GM12878 (cell line): ENCODE measurements around the gene ING5. TPM values are rescaled to one million over a fixed set of nuclear protein-coding genes. Genes with fewer than 3 reads are reported as not detected.
A peak's percentile ranks its signal among the peaks of the same experiment; 100 is the strongest.

Experiments
- ETV6 ChIP-seq, 2 experiments: fragments of 450-650 bp in 1 of 2; IDR thresholded peaks in 1 of 2; conservative IDR thresholded peaks in 1 of 2; 2 replicates each; pipeline ENCODE4 v1.6.1; 2014; ENCODE audit warnings: antibody characterized with exemption in 1 of 2, borderline replicate concordance in 1 of 2, low read depth in 1 of 2, mild to moderate bottlenecking in 1 of 2, moderate library complexity in 1 of 2
- GATAD2B ChIP-seq: fragments of 450-650 bp; conservative IDR thresholded peaks from 2 replicates; pipeline ENCODE4 v1.6.1; 2017; ENCODE audit warnings: low read depth, mild to moderate bottlenecking, moderate library complexity
- MTA3 ChIP-seq: IDR thresholded peaks from 2 replicates; pipeline ENCODE4 v1.6.1; 2012; ENCODE audit warnings: low read length, inconsistent platforms, borderline replicate concordance
- NFYA ChIP-seq: IDR thresholded peaks from 2 replicates; pipeline ENCODE4 v1.6.1; 2011; ENCODE audit warnings: low read depth, mild to moderate bottlenecking, low read length, improper control_type of control experiment, borderline replicate concordance
- PML ChIP-seq: IDR thresholded peaks from 2 replicates; pipeline ENCODE4 v1.6.1; 2012; ENCODE audit warnings: low read length, inconsistent platforms
- POLR2A ChIP-seq: IDR thresholded peaks from 2 replicates; pipeline ENCODE4 v1.6.1; 2011; ENCODE audit warnings: low read depth, mild to moderate bottlenecking, low read length
- RB1 ChIP-seq: fragments of 450-650 bp; formaldehyde crosslinking; IDR thresholded peaks from 2 replicates; pipeline ENCODE4 v1.6.1; 2017; ENCODE audit warnings: mild to moderate bottlenecking, borderline replicate concordance
- RELB ChIP-seq: fragments of 450-650 bp; IDR thresholded peaks from 2 replicates; pipeline ENCODE4 v1.6.1; 2017; ENCODE audit warnings: low read depth, mild to moderate bottlenecking, moderate library complexity
- SMAD5 ChIP-seq: IDR thresholded peaks from 2 replicates; pipeline ENCODE4 v1.6.1; 2016; ENCODE audit warnings: antibody characterized with exemption, low read depth
- TCF3 ChIP-seq: IDR thresholded peaks from 2 replicates; pipeline ENCODE4 v1.6.1; 2012; ENCODE audit warnings: low read depth, mild to moderate bottlenecking, low read length, borderline replicate concordance; ENCODE audit not compliant: insufficient read depth
- ZBTB4 ChIP-seq: fragments of 450-650 bp; formaldehyde crosslinking; IDR thresholded peaks from 2 replicates; pipeline ENCODE4 v1.4.0; 2022; ENCODE audit warnings: mild to moderate bottlenecking, moderate library complexity
- ZZZ3 ChIP-seq: IDR thresholded peaks from 2 replicates; pipeline ENCODE4 v1.6.1; 2011; ENCODE audit warnings: low read depth; ENCODE audit not compliant: control insufficient read depth, insufficient read length
- polyA plus RNA-seq, 11 experiments: library from polyadenylated mRNA; depleted of rRNA in 4 of 11; unstranded in 6 of 11; stranded (reverse) in 5 of 11; fragments of >200 nt; fragmentation: Nextera tagmentation in 4 of 11; fragmentation: Illumina TruSeq in 1 of 11; extraction: Ambion mirVana in 4 of 11; extraction: Trizol in 1 of 11; gene quantifications; 1 replicate in 1 of 11; 2 replicates in 10 of 11; pipeline versions ENCODE4 v1.2.1 to v1.2.3, GENCODE V29; 2011 to 2016; ENCODE audit warnings: inconsistent platforms in 2 of 11, missing spikeins in 2 of 11, low read depth in 1 of 11
- total RNA-seq, 4 experiments: library from RNA; depleted of rRNA in 3 of 4; stranded (reverse); fragments of >200 nt in 3 of 4; fragmentation: Illumina TruSeq in 1 of 4; extraction: Trizol in 1 of 4; gene quantifications; 2 replicates each; pipeline versions ENCODE4 v1.2.1 to v1.2.3, GENCODE V29; 2013 to 2021
- TF ChIP-seq, protein P1 (sequence below): IDR thresholded peaks from 2 replicates; pipeline ENCODE4 v1.6.1; 2011; ENCODE audit warnings: mild to moderate bottlenecking, low read depth, low read length, moderate library complexity; ENCODE audit not compliant: insufficient replicate concordance
- TF ChIP-seq, protein P2 (sequence below): fragments of 150-350 bp; IDR thresholded peaks from 2 replicates; pipeline ENCODE4 v1.6.1; 2016; ENCODE audit warnings: low read depth, low read length
- TF ChIP-seq, protein P3 (sequence below): IDR thresholded peaks from 2 replicates; pipeline ENCODE4 v1.6.1; 2012; ENCODE audit warnings: mild to moderate bottlenecking, low read depth, low read length

Gene ING5
- total and polyA plus RNA-seq, 10 of the 15 experiments (the other 5 are each of a cell fraction or from before 2014, with no cell fraction given) = 10.0 to 46.1 (median 27.2) TPM

- no peak for TF ChIP-seq ZBTB4 (CRISPR knock-in tag)
- TF ChIP-seq GATAD2B = peak; percentile 99
- TF ChIP-seq, protein P1, sequence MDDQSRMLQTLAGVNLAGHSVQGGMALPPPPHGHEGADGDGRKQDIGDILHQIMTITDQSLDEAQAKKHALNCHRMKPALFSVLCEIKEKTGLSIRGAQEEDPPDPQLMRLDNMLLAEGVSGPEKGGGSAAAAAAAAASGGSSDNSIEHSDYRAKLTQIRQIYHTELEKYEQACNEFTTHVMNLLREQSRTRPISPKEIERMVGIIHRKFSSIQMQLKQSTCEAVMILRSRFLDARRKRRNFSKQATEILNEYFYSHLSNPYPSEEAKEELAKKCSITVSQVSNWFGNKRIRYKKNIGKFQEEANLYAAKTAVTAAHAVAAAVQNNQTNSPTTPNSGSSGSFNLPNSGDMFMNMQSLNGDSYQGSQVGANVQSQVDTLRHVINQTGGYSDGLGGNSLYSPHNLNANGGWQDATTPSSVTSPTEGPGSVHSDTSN = no peak
- peak; percentile 89 for TF ChIP-seq POLR2A
- TF ChIP-seq ETV6 (conservative IDR thresholded peaks at IDR 0.05 in 1 of 2, IDR thresholded peaks at IDR 0.05 in 1 of 2; ENCODE audit: borderline replicate concordance in 1 of 2, low read depth in 1 of 2) = no peak
- no peak; the same call in 1 of the 2 replicates for TF ChIP-seq MTA3
- TF ChIP-seq NFYA = no peak
- TF ChIP-seq, protein P2, sequence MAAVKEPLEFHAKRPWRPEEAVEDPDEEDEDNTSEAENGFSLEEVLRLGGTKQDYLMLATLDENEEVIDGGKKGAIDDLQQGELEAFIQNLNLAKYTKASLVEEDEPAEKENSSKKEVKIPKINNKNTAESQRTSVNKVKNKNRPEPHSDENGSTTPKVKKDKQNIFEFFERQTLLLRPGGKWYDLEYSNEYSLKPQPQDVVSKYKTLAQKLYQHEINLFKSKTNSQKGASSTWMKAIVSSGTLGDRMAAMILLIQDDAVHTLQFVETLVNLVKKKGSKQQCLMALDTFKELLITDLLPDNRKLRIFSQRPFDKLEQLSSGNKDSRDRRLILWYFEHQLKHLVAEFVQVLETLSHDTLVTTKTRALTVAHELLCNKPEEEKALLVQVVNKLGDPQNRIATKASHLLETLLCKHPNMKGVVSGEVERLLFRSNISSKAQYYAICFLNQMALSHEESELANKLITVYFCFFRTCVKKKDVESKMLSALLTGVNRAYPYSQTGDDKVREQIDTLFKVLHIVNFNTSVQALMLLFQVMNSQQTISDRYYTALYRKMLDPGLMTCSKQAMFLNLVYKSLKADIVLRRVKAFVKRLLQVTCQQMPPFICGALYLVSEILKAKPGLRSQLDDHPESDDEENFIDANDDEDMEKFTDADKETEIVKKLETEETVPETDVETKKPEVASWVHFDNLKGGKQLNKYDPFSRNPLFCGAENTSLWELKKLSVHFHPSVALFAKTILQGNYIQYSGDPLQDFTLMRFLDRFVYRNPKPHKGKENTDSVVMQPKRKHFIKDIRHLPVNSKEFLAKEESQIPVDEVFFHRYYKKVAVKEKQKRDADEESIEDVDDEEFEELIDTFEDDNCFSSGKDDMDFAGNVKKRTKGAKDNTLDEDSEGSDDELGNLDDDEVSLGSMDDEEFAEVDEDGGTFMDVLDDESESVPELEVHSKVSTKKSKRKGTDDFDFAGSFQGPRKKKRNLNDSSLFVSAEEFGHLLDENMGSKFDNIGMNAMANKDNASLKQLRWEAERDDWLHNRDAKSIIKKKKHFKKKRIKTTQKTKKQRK = no peak
- peak; percentile 80; the same call in 1 of the 2 replicates for TF ChIP-seq SMAD5
- no peak for TF ChIP-seq PML
- no peak for TF ChIP-seq RELB
- 0 out of 2 replicates have a peak, but pooled peaks have one; percentile 35 for TF ChIP-seq TCF3
- TF ChIP-seq RB1 = peak; percentile 56; the same call in 1 of the 2 replicates
- TF ChIP-seq, protein P3, sequence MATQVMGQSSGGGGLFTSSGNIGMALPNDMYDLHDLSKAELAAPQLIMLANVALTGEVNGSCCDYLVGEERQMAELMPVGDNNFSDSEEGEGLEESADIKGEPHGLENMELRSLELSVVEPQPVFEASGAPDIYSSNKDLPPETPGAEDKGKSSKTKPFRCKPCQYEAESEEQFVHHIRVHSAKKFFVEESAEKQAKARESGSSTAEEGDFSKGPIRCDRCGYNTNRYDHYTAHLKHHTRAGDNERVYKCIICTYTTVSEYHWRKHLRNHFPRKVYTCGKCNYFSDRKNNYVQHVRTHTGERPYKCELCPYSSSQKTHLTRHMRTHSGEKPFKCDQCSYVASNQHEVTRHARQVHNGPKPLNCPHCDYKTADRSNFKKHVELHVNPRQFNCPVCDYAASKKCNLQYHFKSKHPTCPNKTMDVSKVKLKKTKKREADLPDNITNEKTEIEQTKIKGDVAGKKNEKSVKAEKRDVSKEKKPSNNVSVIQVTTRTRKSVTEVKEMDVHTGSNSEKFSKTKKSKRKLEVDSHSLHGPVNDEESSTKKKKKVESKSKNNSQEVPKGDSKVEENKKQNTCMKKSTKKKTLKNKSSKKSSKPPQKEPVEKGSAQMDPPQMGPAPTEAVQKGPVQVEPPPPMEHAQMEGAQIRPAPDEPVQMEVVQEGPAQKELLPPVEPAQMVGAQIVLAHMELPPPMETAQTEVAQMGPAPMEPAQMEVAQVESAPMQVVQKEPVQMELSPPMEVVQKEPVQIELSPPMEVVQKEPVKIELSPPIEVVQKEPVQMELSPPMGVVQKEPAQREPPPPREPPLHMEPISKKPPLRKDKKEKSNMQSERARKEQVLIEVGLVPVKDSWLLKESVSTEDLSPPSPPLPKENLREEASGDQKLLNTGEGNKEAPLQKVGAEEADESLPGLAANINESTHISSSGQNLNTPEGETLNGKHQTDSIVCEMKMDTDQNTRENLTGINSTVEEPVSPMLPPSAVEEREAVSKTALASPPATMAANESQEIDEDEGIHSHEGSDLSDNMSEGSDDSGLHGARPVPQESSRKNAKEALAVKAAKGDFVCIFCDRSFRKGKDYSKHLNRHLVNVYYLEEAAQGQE = 0 out of 2 replicates have a peak, but pooled peaks have one; percentile 16
- TF ChIP-seq ZZZ3 = no peak
Measured at GRCh38 chr2:241701399-241702154, at the start of gene ING5 (continued).
